GM18505 (cell line): ENCODE results near the gene ALG2.

Source experiments
- ATAC-seq: cut with Tn5 transposase; IDR thresholded peaks from one replicate; pipeline ENCODE4 v1.9.1; 2021; ENCODE audit not compliant: unreplicated experiment
- POLR2A ChIP-seq: IDR thresholded peaks from 4 replicates; pipeline ENCODE4 v1.6.1; 2011; ENCODE audit warnings: borderline replicate concordance; ENCODE audit not compliant: insufficient read depth, insufficient read length; ENCODE audit errors: extremely low read depth

The ALG2 gene

GRCh38 chr9:99193466-99193821 is 28.3 kb downstream of the ALG2 start:
- no peak for TF ChIP-seq POLR2A
- no peak for ATAC-seq

GRCh38 chr9:99192786-99193465 is 28.8 kb downstream of the ALG2 start:
- no peak for TF ChIP-seq POLR2A
- no peak for ATAC-seq

- ATAC-seq, result no peak
- TF ChIP-seq POLR2A, result no peak
Observed at GRCh38 chr9:99190597-99191283, 31.0 kb downstream of the ALG2 start.

GRCh38 chr9:99189887-99190596 is 31.7 kb downstream of the ALG2 start:
- no peak for TF ChIP-seq POLR2A
- ATAC-seq, result no peak

GRCh38 chr9:99189186-99189585 is 32.6 kb downstream of the ALG2 start:
- no peak for ATAC-seq
- TF ChIP-seq POLR2A, result no peak

- ATAC-seq, result no peak
- TF ChIP-seq POLR2A, result no peak
Observed at GRCh38 chr9:99187311-99187710, 34.4 kb downstream of the ALG2 start.

- TF ChIP-seq POLR2A, result no peak
- no peak for ATAC-seq
Observed at GRCh38 chr9:99185934-99186333, 35.8 kb downstream of the ALG2 start.

- ATAC-seq, result no peak
- no peak for TF ChIP-seq POLR2A
Observed at GRCh38 chr9:99185348-99185632, 36.5 kb downstream of the ALG2 start.

- ATAC-seq, result peak; percentile 41
- no peak for TF ChIP-seq POLR2A
Observed at GRCh38 chr9:99184475-99185347, 37.0 kb downstream of the ALG2 start.

GRCh38 chr9:99184110-99184474 is 37.6 kb downstream of the ALG2 start:
- no peak for TF ChIP-seq POLR2A
- ATAC-seq, result no peak

- no peak for TF ChIP-seq POLR2A
Observed at GRCh38 chr9:99183616-99184015, 38.1 kb downstream of the ALG2 start.

GRCh38 chr9:99182356-99182755 is 39.4 kb downstream of the ALG2 start:
- no peak for ATAC-seq
- TF ChIP-seq POLR2A, result no peak

More at GRCh38 chr9:99183616-99184015, 38.1 kb downstream of the ALG2 start:
- no peak for ATAC-seq

GRCh38 chr9:99181621-99182020 is 40.1 kb downstream of the ALG2 start:
- peak; percentile 32 for ATAC-seq
- peak; percentile 6 for TF ChIP-seq POLR2A

GRCh38 chr9:99181206-99181605 is 40.5 kb downstream of the ALG2 start:
- TF ChIP-seq POLR2A, result no peak

GRCh38 chr9:99180662-99181061 is 41.1 kb downstream of the ALG2 start:
- TF ChIP-seq POLR2A, result no peak
- no peak for ATAC-seq

More at GRCh38 chr9:99181206-99181605, 40.5 kb downstream of the ALG2 start:
- ATAC-seq, result no peak
